Measurements from ENCODE around the gene MRPL24. TPM values are rescaled to one million over a fixed set of nuclear protein-coding genes. Genes with fewer than 3 reads are reported as not detected.

The MRPL24 gene
- total RNA-seq, 4 donors from 2014 or later, result 45.0 to 74.4 (median 69.8) TPM

DNA sequence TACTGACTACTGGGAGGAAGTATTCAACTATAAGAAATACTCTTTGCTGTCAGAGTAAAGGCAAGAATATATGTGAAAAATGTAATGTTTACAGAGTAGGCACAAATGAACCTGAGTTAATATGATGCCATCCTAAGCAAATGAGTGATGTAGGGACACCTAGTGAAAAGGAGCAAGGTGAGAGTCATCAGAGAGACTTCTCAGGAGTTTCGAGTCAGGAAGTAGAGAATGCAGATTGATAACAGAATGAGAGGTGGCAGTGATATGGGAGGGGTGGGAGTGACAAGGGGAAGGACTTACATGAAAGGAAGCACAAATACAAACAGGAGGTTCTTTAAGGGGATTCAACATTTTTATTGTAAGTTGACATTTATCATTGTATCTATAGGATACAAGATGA lies 36.7 kb upstream of the MRPL24 start:
- no peak for ATAC-seq (ENCODE audit: low FRiP score)
- TF ChIP-seq, protein P1, sequence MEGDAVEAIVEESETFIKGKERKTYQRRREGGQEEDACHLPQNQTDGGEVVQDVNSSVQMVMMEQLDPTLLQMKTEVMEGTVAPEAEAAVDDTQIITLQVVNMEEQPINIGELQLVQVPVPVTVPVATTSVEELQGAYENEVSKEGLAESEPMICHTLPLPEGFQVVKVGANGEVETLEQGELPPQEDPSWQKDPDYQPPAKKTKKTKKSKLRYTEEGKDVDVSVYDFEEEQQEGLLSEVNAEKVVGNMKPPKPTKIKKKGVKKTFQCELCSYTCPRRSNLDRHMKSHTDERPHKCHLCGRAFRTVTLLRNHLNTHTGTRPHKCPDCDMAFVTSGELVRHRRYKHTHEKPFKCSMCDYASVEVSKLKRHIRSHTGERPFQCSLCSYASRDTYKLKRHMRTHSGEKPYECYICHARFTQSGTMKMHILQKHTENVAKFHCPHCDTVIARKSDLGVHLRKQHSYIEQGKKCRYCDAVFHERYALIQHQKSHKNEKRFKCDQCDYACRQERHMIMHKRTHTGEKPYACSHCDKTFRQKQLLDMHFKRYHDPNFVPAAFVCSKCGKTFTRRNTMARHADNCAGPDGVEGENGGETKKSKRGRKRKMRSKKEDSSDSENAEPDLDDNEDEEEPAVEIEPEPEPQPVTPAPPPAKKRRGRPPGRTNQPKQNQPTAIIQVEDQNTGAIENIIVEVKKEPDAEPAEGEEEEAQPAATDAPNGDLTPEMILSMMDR (IDR thresholded peaks at IDR 0.05), result no peak
- DNase-seq (ENCODE audit: low spot score), result no peak

DNA sequence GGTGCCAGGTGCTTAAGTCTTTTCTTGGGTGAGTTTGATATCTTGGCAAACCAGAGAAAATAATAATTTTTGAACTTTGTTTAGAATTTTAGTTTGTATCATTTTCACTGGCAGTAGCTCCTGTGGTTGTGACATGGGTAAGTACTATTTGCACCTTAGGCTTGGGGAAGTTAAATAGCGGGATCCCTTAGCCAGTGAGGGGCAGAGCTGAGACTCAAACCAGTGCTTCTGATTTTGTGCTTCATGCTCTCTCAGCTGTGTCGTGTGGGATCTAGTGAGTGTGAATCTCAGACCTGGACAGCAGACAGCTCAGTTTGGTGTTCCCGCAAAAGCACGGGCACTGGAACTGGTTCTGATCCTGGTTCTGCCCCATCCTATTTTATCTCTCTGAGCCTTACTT lies 36.1 kb upstream of the MRPL24 start:
- no peak for ATAC-seq (ENCODE audit: low FRiP score)
- DNase-seq (ENCODE audit: low spot score), result no peak

DNA sequence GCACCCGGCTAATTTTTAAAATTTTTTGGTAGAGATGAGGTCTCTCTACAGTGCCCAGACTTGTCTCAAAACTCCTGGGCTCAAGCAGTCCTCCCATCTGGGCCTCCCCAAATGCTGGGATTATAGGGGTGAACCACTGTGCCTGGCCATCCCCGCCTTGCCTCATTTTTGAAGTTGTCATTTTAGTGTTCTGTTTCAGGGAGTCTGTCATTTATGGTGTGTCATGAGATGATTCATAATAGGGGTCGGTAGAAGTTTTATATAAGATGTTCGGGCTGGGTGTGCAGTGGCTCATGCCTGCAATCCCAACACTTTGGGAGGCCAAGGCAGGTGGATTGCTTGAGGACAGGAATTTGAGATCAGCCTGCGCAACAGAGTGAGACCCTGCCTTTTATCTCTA lies 34.9 kb upstream of the MRPL24 start:
- no peak for ATAC-seq (ENCODE audit: low FRiP score)

More for the DNA sequence above, 36.1 kb upstream of the MRPL24 start:
- TF ChIP-seq, protein P1 (IDR thresholded peaks at IDR 0.05), result no peak

DNA sequence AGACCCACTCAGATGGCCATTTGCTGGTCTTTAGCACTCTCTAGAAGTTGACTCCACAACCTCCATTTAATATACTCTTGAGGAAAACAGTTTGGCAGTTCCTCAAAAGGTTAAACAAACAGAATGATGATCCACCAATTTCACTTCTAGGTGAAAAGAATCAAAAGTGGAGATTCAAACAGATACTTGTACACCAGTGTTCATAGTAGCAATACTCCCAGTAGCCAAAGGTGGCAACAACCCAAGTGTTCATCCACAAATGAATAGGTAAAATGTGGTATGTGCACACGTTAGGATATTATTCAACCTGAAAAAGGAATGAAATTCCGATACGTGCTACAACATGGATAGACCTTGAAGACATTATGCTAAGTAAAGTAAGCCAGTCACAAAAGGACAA lies 32.7 kb upstream of the MRPL24 start:
- no peak for DNase-seq (ENCODE audit: low spot score)
- ATAC-seq (ENCODE audit: low FRiP score), result no peak
- TF ChIP-seq, protein P1 (IDR thresholded peaks at IDR 0.05), result no peak

More for the DNA sequence above, 34.9 kb upstream of the MRPL24 start:
- DNase-seq (ENCODE audit: low spot score), result no peak
- TF ChIP-seq, protein P1 (IDR thresholded peaks at IDR 0.05), result no peak

DNA sequence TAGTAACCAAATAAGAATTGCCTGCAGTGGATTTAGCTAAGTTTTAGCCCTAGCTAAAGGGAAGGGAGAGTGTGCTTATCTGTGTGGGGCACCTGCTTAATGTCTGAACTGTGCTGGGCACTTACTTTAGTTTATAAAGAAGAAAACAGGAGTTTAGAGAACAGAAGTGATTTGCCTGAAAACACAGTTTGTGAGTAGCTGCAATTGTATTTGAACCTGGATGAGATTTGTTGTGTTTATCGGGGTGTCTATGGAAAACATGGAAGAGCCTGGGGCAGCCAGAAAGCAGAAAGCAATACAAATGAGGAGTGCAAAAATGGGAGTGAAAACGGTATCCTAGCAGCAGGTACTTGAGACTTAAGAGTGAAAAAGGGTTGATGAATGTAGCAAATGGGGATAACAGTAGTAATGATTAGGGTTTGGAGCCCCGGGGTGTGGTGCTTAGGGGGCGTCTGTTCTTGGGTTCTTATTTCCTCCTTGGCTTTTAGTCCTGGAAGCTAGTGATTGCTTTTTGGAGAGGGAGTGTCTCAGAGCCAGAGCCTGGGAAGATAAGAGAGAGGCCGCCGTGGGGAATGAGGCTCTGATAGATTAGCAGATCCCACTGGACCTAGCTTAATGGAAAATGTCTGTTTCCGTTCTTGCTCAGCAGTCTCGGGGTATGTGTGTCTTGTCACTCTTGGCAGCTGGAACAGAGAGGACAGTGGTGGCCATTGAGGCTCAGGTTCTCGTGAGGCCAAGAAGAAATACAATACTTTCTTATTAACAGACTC lies 32.0 kb upstream of the MRPL24 start:
- ATAC-seq (ENCODE audit: low FRiP score), result no peak
- no peak for DNase-seq (ENCODE audit: low spot score)

DNA sequence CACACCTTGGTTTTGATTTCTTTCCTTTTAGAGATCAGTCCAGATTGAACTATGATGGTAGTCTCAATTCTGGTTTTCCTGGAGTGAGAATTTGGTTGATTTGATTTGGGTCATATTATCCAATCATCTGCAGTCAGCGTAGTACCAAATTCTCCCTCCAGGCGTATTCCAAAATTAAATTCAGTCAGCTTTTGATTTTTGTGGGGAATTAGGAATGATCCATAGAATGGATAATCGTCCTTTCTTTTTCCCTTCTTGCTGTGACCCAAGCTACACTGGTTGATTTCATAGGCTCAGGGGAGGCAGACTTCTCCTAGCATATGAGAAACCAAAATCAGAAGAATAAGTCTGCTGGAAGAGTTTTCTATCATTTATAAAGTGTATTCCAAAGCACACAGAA lies 31.3 kb upstream of the MRPL24 start:
- TF ChIP-seq, protein P1 (IDR thresholded peaks at IDR 0.05), result no peak
- no peak for ATAC-seq (ENCODE audit: low FRiP score)
- no peak for DNase-seq (ENCODE audit: low spot score)

More for the DNA sequence above, 32.0 kb upstream of the MRPL24 start:
- TF ChIP-seq, protein P1 (IDR thresholded peaks at IDR 0.05), result no peak
